ENCODE results near the gene OR10A2.
"Not testable (repeated sequence)": the region's sequence is repeated elsewhere in the genome, so short reads cannot be mapped to it uniquely, and the experiment has no call there.

The OR10A2 gene

GRCh38 chr11:6862961-6863360 is at the start of gene OR10A2:
OR10A2 (plus strand) TSS chr11:6863057; CDS start chr11:6869755, 6,698 bp downstream.
- DNase-seq (ENCODE audit: low read depth), result no peak

- no peak for DNase-seq (ENCODE audit: low read depth)
Measured at GRCh38 chr11:6813656-6814055, 49.2 kb upstream of the OR10A2 start.

GRCh38 chr11:6817694-6818093 is 45.2 kb upstream of the OR10A2 start:
- DNase-seq (ENCODE audit: low read depth), result no peak

GRCh38 chr11:6818967-6819366 is 43.9 kb upstream of the OR10A2 start:
- DNase-seq (ENCODE audit: low read depth), result no peak

- no peak for DNase-seq (ENCODE audit: low read depth)
Measured at GRCh38 chr11:6824136-6824823, 38.6 kb upstream of the OR10A2 start.

- DNase-seq (ENCODE audit: low read depth), result no peak
Measured at GRCh38 chr11:6825231-6825744, 37.6 kb upstream of the OR10A2 start.

- DNase-seq (ENCODE audit: low read depth), result no peak
Measured at GRCh38 chr11:6828103-6828502, 34.8 kb upstream of the OR10A2 start.

GRCh38 chr11:6833356-6833755 is 29.5 kb upstream of the OR10A2 start:
- no peak for DNase-seq (ENCODE audit: low read depth)

GRCh38 chr11:6834021-6834420 is 28.8 kb upstream of the OR10A2 start:
- DNase-seq (ENCODE audit: low read depth), result no peak

GRCh38 chr11:6841694-6842093 is 21.2 kb upstream of the OR10A2 start:
- DNase-seq (ENCODE audit: low read depth), result no peak

- no peak for DNase-seq (ENCODE audit: low read depth)
Measured at GRCh38 chr11:6843670-6844069, 19.2 kb upstream of the OR10A2 start.

GRCh38 chr11:6844356-6844755 is 18.5 kb upstream of the OR10A2 start:
- DNase-seq (ENCODE audit: low read depth), result no peak

- DNase-seq (ENCODE audit: low read depth), result no peak
Measured at GRCh38 chr11:6845383-6845782, 17.5 kb upstream of the OR10A2 start, which contains the start of gene OR10A5. OR10A5 (plus strand) TSS chr11:6845683; CDS start chr11:6845683, 0 bp downstream.

- no peak for DNase-seq (ENCODE audit: low read depth)
Measured at GRCh38 chr11:6850526-6850925, 12.3 kb upstream of the OR10A2 start.

GRCh38 chr11:6854801-6855200 is 8.1 kb upstream of the OR10A2 start:
- DNase-seq (ENCODE audit: low read depth), result not testable (repeated sequence)

- no peak for DNase-seq (ENCODE audit: low read depth)
Measured at GRCh38 chr11:6855971-6856541, 6.8 kb upstream of the OR10A2 start.

GRCh38 chr11:6856871-6857270 is 6.0 kb upstream of the OR10A2 start:
- no peak for DNase-seq (ENCODE audit: low read depth)

GRCh38 chr11:6864438-6864837 is 1.6 kb downstream of the OR10A2 start:
- no peak for DNase-seq (ENCODE audit: low read depth)

GRCh38 chr11:6871278-6871677 is 8.4 kb downstream of the OR10A2 start:
- no peak for DNase-seq (ENCODE audit: low read depth)

- DNase-seq (ENCODE audit: low read depth), result no peak
Measured at GRCh38 chr11:6875761-6876160, 12.9 kb downstream of the OR10A2 start.

GRCh38 chr11:6876325-6876724 is 13.5 kb downstream of the OR10A2 start, which contains the start of gene OR10A4:
OR10A4 (plus strand) TSS chr11:6876625; CDS start chr11:6876648, 23 bp downstream.
- no peak for DNase-seq (ENCODE audit: low read depth)

GRCh38 chr11:6876914-6877313 is 14.1 kb downstream of the OR10A2 start:
- DNase-seq (ENCODE audit: low read depth), result no peak

GRCh38 chr11:6882751-6883150 is 19.9 kb downstream of the OR10A2 start:
- no peak for DNase-seq (ENCODE audit: low read depth)

- not testable (repeated sequence) for DNase-seq (ENCODE audit: low read depth)
Measured at GRCh38 chr11:6887711-6888110, 24.9 kb downstream of the OR10A2 start.
